NCI-H82 (cell line): Measurements from ENCODE around the gene MAST3.
A peak's percentile ranks its signal among the peaks of the same experiment; 100 is the strongest.

Experiments used
- DNase-seq: peaks from one replicate; lab custom pipeline; 2025; lab: John Stamatoyannopoulos, UW

Gene MAST3

DNA sequence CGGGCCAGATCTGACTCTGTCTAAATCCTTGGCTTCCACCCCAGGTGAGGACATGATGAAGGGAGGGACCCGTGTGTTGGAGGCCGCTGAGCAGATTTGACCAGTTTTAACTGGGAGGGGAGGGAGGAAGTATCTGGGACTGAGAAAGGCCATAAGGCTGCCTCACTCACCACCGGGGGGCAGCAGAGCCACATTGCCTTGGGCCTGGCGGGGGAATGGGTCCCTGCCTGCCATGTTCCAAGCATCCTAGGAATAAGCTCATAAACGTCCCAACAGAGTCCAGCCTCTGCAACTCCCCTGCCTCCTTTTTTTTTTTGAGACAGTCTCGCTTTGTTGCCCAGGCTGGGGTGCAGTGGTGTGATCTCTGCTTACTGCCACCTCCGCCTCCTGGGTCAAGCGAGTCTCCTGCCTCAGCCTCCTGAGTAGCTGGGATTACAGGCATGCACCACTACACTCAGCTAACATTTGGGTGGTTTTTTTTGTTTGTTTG lies 15.5 kb downstream of the MAST3 start:
- DNase-seq = peak; percentile 96

GRCh38 chr19:18113827-18114226 lies 16.2 kb downstream of the MAST3 start:
- no peak for DNase-seq

DNA sequence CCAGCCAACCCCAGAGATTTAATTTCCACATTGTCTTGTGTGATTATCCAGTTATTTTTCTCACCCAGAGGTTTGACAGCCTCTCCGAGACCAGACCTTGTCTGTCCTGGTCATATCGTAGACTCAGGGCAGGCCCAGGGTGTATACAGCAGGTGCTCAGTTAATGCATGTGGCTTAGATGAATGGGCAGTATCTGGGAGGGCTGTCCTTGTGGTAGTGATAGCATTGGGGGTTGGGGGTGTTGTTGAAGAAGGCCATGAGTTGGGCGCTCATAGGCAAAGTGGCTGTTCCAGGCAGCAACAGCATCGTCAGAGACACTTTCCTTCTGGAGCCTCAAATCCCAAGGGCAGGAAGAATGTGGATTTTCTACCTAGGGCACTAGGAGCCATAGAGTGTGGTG lies 16.9 kb downstream of the MAST3 start:
- DNase-seq = no peak

- no peak for DNase-seq
These were observed 19.8 kb downstream of the MAST3 start for GRCh38 chr19:18117364-18117691.

- DNase-seq = peak; percentile 97
These were observed 20.3 kb downstream of the MAST3 start for GRCh38 chr19:18117692-18118378.

GRCh38 chr19:18118420-18119012 lies 20.9 kb downstream of the MAST3 start:
- DNase-seq = no peak

GRCh38 chr19:18119013-18119716 lies 21.6 kb downstream of the MAST3 start:
- no peak for DNase-seq

DNA sequence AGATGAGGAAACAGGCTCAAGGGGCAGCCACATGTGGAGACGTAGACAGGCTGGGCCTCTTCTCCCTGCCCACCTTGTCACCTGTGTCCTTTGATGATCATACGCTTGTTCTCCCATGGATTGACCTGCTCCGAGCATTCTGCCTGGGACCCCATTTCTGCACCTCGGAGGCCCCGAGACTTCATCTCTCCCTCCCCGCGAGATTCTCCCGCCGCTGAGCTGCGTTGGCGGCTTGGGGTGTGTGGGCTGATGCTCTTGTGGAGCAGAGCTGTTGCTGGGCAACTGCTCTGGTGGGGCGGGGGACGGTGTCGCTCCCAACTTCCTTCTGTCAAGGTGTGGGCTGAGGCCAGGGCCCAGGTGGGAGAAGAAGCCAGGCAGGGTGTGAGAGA lies 22.1 kb downstream of the MAST3 start:
- DNase-seq = no peak

- no peak for DNase-seq
These were observed 22.5 kb downstream of the MAST3 start for GRCh38 chr19:18120127-18120526.

DNA sequence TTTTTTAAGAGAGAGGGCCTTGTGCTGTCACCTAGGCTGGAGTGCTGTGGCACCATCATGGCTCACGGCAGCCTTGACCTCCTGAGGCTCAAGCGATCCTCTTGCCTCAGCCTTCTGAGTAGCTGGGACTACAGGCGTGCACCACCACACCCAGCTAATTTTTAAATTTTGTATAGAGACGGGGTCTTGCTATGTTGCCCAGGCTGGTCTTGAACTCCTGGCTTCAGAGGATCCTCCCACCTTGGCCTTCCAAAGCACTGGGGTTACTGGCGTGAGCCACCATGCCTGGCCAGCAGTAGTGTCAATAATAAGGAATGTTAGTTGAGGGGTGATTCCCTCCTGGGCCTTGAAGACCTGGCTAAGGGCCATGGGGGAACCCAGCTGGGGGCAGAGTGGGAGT lies 23.6 kb downstream of the MAST3 start:
- no peak for DNase-seq

DNA sequence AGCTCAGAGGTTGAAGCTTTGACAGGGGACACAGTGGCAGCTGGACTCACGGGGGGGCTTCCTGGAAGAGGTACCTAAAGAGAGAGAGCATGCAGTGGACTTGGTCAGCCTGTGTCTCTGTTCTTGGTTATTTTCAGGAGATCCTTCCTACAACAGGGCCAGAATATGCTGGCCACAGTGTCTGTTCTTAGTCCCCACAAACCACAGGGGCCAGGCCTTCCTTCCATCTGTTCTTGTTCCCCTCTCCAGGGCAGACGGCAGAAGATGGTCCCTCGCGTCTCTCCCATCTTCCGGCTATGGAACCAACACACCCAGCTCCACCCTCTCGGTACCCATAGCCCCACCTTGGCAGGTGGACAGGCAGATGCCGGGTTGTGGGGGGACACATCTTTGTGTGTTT lies 24.8 kb downstream of the MAST3 start:
- no peak for DNase-seq

GRCh38 chr19:18122860-18123795 lies 25.6 kb downstream of the MAST3 start:
- DNase-seq = no peak

DNA sequence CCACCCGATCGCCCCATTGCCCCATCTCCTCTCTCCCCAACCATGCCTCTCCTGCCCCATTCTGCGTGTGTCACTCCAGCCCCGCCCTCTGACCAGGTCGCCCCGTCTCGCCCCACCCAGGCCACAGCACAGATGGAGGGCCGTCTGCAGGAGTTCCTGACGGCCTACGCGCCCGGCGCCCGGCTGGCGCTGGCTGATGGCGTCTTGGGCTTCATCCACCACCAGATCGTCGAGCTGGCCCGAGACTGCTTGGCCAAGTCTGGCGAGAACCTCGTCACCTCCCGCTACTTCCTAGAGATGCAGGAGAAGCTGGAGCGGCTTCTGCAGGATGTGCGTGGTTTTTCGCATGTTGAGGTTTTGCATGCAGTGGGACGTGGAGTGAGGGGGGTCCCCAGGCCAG lies 26.2 kb downstream of the MAST3 start:
- DNase-seq = no peak

- no peak for DNase-seq
These were observed 28.5 kb downstream of the MAST3 start for GRCh38 chr19:18126097-18126496.

GRCh38 chr19:18128044-18128443 lies 30.5 kb downstream of the MAST3 start:
- DNase-seq = no peak

DNA sequence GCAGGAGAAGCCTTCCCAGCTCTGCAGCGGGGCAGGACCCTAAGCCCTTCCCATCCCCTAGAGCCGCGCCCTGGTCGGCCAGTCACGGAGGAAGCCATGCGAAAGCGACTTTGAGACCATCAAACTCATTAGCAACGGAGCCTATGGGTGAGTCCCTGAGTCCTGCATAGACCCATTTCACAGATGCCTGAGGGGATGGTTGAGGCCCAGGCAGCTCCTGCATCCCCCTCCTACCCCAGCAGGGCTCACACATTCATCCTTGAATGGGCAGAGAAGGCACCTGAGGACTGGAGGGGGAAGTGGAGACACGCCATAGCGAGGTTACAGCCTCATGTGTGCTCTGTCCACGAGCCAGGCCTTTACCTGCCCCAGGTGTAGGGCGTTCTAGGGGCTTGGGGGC lies 31.2 kb downstream of the MAST3 start:
- DNase-seq = no peak

- DNase-seq = no peak
These were observed 33.1 kb downstream of the MAST3 start for GRCh38 chr19:18130523-18131242.

GRCh38 chr19:18131841-18132596 lies 34.4 kb downstream of the MAST3 start:
- peak; percentile 84 for DNase-seq

GRCh38 chr19:18135712-18136584 lies 38.4 kb downstream of the MAST3 start:
- DNase-seq = no peak

- DNase-seq = no peak
These were observed 39.7 kb downstream of the MAST3 start for GRCh38 chr19:18137242-18137641.
